H1 (cell line): ENCODE measurements around the gene SEZ6L. TPM values are rescaled to one million over a fixed set of nuclear protein-coding genes. Genes with fewer than 3 reads are reported as not detected.

Source experiments
- CTCF ChIA-PET: fragments of 300-600 bp; sonication (Branson Sonifier 250); formaldehyde crosslinking; loops from one replicate; lab custom pipeline; 2021; ENCODE audit not compliant: partially characterized antibody; lab: Charles Lee
- POLR2A ChIA-PET: fragments of 300-600 bp; sonication (Branson Sonifier 250); formaldehyde crosslinking; loops from one replicate; lab custom pipeline; 2021; ENCODE audit warnings: inconsistent platforms; ENCODE audit not compliant: partially characterized antibody; lab: Charles Lee
- DNase-seq, 2 experiments: peaks; one replicate each; pipeline versions ENCODE4 v3.0.0 to v3.0.0-alpha.2; 2010 to 2022; ENCODE audit warnings: low spot score in 2 of 2, low read depth in 1 of 2, mixed read lengths in 1 of 2
- FAIRE-seq: peaks from 2 replicates; lab custom pipeline; 2011; peaks lifted over from hg19 to GRCh38; lab: Jason Lieb, UNC
- H2AFZ ChIP-seq: 2 replicates; pipeline ENCODE4 v1.8.1; 2012; ENCODE audit warnings: low read length, inconsistent platforms
- H2AK5ac ChIP-seq: 2 replicates; pipeline ENCODE4 v1.6.1; 2013; ENCODE audit warnings: low read depth, low read length
- H2BK120ac ChIP-seq: replicated peaks from 2 replicates; pipeline ENCODE3; 2013; ENCODE audit warnings: low read depth, low read length, inconsistent platforms
- H2BK12ac ChIP-seq: 2 replicates; pipeline ENCODE4 v1.6.1; 2013; ENCODE audit warnings: low read depth, low read length
- H2BK15ac ChIP-seq: 2 replicates; pipeline ENCODE4 v1.6.1; 2013; ENCODE audit warnings: low read length
- H2BK20ac ChIP-seq: 2 replicates; pipeline ENCODE4 v1.6.1; 2013; ENCODE audit warnings: low read length
- H2BK5ac ChIP-seq: 2 replicates; pipeline ENCODE4 v1.6.1; 2013; ENCODE audit warnings: low read depth, low read length
- H3K14ac ChIP-seq: 2 replicates; pipeline ENCODE4 v1.6.1; 2013; ENCODE audit warnings: inconsistent platforms; ENCODE audit not compliant: insufficient read length
- H3K18ac ChIP-seq: 2 replicates; pipeline ENCODE4 v1.6.1; 2013; ENCODE audit warnings: low read length; ENCODE audit errors: extremely low read depth
- H3K23ac ChIP-seq: 2 replicates; pipeline ENCODE4 v1.6.1; 2013; ENCODE audit warnings: inconsistent platforms; ENCODE audit not compliant: insufficient read length
- H3K23me2 ChIP-seq: 2 replicates; pipeline ENCODE4 v1.6.1; 2013; ENCODE audit warnings: low read depth, low read length
- H3K27ac ChIP-seq: 2 replicates; pipeline ENCODE4 v1.6.1; 2011; ENCODE audit warnings: low read depth, low read length, inconsistent platforms
- H3K27me3 ChIP-seq, 4 experiments: replicated peaks in 1 of 4; 1 replicate in 1 of 4; 2 replicates in 3 of 4; pipeline versions ENCODE4 v1.6.1 to v1.8.1; 2011 to 2013; ENCODE audit warnings: low read length in 3 of 4, mild to moderate bottlenecking in 3 of 4, inconsistent platforms in 2 of 4, mixed read lengths in 2 of 4, moderate library complexity in 1 of 4; ENCODE audit not compliant: control insufficient read depth in 3 of 4, insufficient read depth in 3 of 4; ENCODE audit errors: extremely low read depth in 1 of 4
- H3K36me3 ChIP-seq, 4 experiments: 2 replicates each; pipeline versions ENCODE4 v1.6.1 to v1.8.1; 2011 to 2013; ENCODE audit warnings: mild to moderate bottlenecking in 4 of 4, low read length in 3 of 4, moderate library complexity in 2 of 4, control low read depth in 1 of 4, inconsistent platforms in 1 of 4; ENCODE audit not compliant: insufficient read depth in 4 of 4, control insufficient read depth in 2 of 4
- H3K4ac ChIP-seq: replicated peaks from 2 replicates; pipeline ENCODE3; 2013; ENCODE audit warnings: low read length, low read depth, mixed read lengths, inconsistent platforms; ENCODE audit not compliant: insufficient read length
- H3K4me1 ChIP-seq, 4 experiments: replicated peaks in 1 of 4; 1 replicate in 1 of 4; 2 replicates in 3 of 4; pipeline versions ENCODE4 v1.6.1 to v1.8.1; 2011 to 2013; ENCODE audit warnings: low read length in 3 of 4, inconsistent platforms in 2 of 4, mixed read lengths in 1 of 4; ENCODE audit not compliant: insufficient read depth in 4 of 4, control insufficient read depth in 3 of 4
- H3K4me2 ChIP-seq, 2 experiments: 2 replicates each; pipeline versions ENCODE4 v1.6.1 to v1.8.1; 2011 to 2013; ENCODE audit warnings: low read depth in 2 of 2, low read length in 2 of 2, control low read depth in 1 of 2, inconsistent platforms in 1 of 2, mild to moderate bottlenecking in 1 of 2; ENCODE audit not compliant: insufficient read depth in 1 of 2
- H3K4me3 ChIP-seq, 4 experiments: fragments of 200-600, 300-600 bp in 1 of 4; sonication (generic), shearing (Covaris generic), sonication (Bioruptor Twin) in 1 of 4; 2 replicates each; pipeline versions ENCODE4 v1.5.1 to v1.8.1; 2011 to 2016; ENCODE audit warnings: low read length in 4 of 4, low read depth in 3 of 4, control low read depth in 2 of 4, inconsistent platforms in 2 of 4, mild to moderate bottlenecking in 2 of 4, mixed read lengths in 1 of 4, moderate library complexity in 1 of 4; ENCODE audit not compliant: insufficient read depth in 2 of 4; ENCODE audit errors: extremely low read depth in 1 of 4
- H3K56ac ChIP-seq: replicated peaks from 2 replicates; pipeline ENCODE3; 2013; ENCODE audit warnings: low read depth, mild to moderate bottlenecking, mixed read lengths, low read length, inconsistent platforms; ENCODE audit not compliant: insufficient read length
- H3K79me1 ChIP-seq: 2 replicates; pipeline ENCODE4 v1.6.1; 2013; ENCODE audit warnings: low read depth, low read length, control low read depth
- H3K79me2 ChIP-seq, 2 experiments: 2 replicates each; pipeline versions ENCODE4 v1.6.1 to v1.8.1; 2012 to 2013; ENCODE audit warnings: low read length in 2 of 2, mild to moderate bottlenecking in 2 of 2, inconsistent platforms in 1 of 2; ENCODE audit not compliant: insufficient read depth in 2 of 2, control insufficient read depth in 1 of 2
- H3K9ac ChIP-seq, 4 experiments: replicated peaks in 1 of 4; 1 replicate in 1 of 4; 2 replicates in 3 of 4; pipeline versions ENCODE4 v1.6.1 to v1.8.1; 2011 to 2013; ENCODE audit warnings: low read depth in 3 of 4, low read length in 3 of 4, control low read depth in 2 of 4, mild to moderate bottlenecking in 2 of 4, moderate library complexity in 2 of 4, inconsistent platforms in 1 of 4; ENCODE audit errors: extremely low read depth in 1 of 4
- H3K9me3 ChIP-seq, 2 experiments: 2 replicates each; pipeline versions ENCODE4 v1.6.1 to v1.8.1; 2012 to 2013; ENCODE audit warnings: mild to moderate bottlenecking in 2 of 2, moderate library complexity in 2 of 2, control low read depth in 1 of 2, inconsistent platforms in 1 of 2, low read depth in 1 of 2, low read length in 1 of 2, mixed read lengths in 1 of 2; ENCODE audit not compliant: insufficient read depth in 2 of 2
- H4K20me1 ChIP-seq, 2 experiments: replicated peaks in 1 of 2; 2 replicates each; pipeline versions ENCODE3 to v1.8.1; 2011 to 2013; ENCODE audit warnings: inconsistent platforms in 2 of 2, low read length in 2 of 2, mild to moderate bottlenecking in 1 of 2; ENCODE audit not compliant: insufficient read depth in 2 of 2, control insufficient read depth in 1 of 2
- H4K5ac ChIP-seq: 2 replicates; pipeline ENCODE4 v1.6.1; 2013; ENCODE audit warnings: low read length, low read depth, mixed read lengths, inconsistent platforms; ENCODE audit not compliant: insufficient read length
- H4K8ac ChIP-seq: 2 replicates; pipeline ENCODE4 v1.8.0; 2013; ENCODE audit warnings: mild to moderate bottlenecking, moderate library complexity, low read length, inconsistent platforms; ENCODE audit not compliant: insufficient read depth; ENCODE audit errors: extremely low read depth
- H4K91ac ChIP-seq: replicated peaks from 2 replicates; pipeline ENCODE3; 2013; ENCODE audit warnings: low read length, mixed read lengths, inconsistent platforms; ENCODE audit not compliant: insufficient read length
- GTF2F1 ChIP-seq: IDR thresholded peaks from 2 replicates; pipeline ENCODE4 v1.6.1; 2012; ENCODE audit warnings: low read depth, low read length, improper control_type of control experiment, borderline replicate concordance
- HDAC6 ChIP-seq: IDR thresholded peaks from one replicate; pipeline ENCODE4 v1.7.1; 2012; ENCODE audit warnings: low read depth, mild to moderate bottlenecking, inconsistent platforms, low read length, moderate library complexity
- SP2 ChIP-seq: IDR thresholded peaks from 2 replicates; pipeline ENCODE4 v1.6.1; 2012; ENCODE audit warnings: mild to moderate bottlenecking, low read length, inconsistent platforms
- SUZ12 ChIP-seq: fragments of 200-600 bp; sonication (generic); IDR thresholded peaks from 2 replicates; pipeline ENCODE4 v1.6.1; 2012; ENCODE audit warnings: mild to moderate bottlenecking, inconsistent platforms, low read length, moderate library complexity, mixed read lengths
- WGBS, 2 experiments: shearing (Covaris generic) in 1 of 2; methylation state at CpG; one replicate each; pipeline versions ENCODE4 v1.1.6 to v1.1.7; 2013 to 2015; ENCODE audit warnings: low lambda C conversion rate in 2 of 2, mixed read lengths in 2 of 2, inconsistent platforms in 1 of 2, low coverage in 1 of 2, missing lambda C conversion rate in 1 of 2; ENCODE audit not compliant: insufficient replicate concordance in 2 of 2, insufficient coverage in 1 of 2, insufficient read length in 1 of 2; ENCODE audit errors: extremely low coverage in 1 of 2, missing lambda C conversion rate in 1 of 2; 5-methylcytosine and 5-hydroxymethylcytosine counted together
- polyA plus RNA-seq, 7 experiments: library from polyadenylated mRNA; depleted of rRNA in 3 of 7; stranded (reverse) in 5 of 7; unstranded in 2 of 7; fragments of >200 nt in 5 of 7; fragments of 200-250 nt in 2 of 7; gene quantifications; 1 replicate in 5 of 7; 2 replicates in 1 of 7; 4 replicates in 1 of 7; pipeline versions ENCODE4 v1.2.1 to v1.2.3, GENCODE V29; 2011 to 2013; ENCODE audit warnings: missing spikeins in 2 of 7, mixed read lengths in 2 of 7
- total RNA-seq: library from RNA; stranded (reverse); fragmentation: NEBNext Ultra II Directional; extraction: Animal tissue kit (Norgen Biotek cat#: 25700); gene quantifications from 2 replicates; pipeline ENCODE4 v1.2.1, GENCODE V29; 2021
- TF ChIP-seq, protein P1 (sequence below): IDR thresholded peaks from 2 replicates; pipeline ENCODE4 v1.6.1; 2011; ENCODE audit warnings: low read depth, mild to moderate bottlenecking, low read length; ENCODE audit not compliant: insufficient read depth
- TF ChIP-seq, protein P2 (sequence below): IDR thresholded peaks from 2 replicates; pipeline ENCODE4 v1.6.1; 2012; ENCODE audit warnings: inconsistent platforms

The SEZ6L gene
- total and polyA plus RNA-seq, 2 of the 8 experiments (the other 6 are each of a cell fraction or from before 2014, with no cell fraction given) = 0.06 to 0.33 TPM

DNA sequence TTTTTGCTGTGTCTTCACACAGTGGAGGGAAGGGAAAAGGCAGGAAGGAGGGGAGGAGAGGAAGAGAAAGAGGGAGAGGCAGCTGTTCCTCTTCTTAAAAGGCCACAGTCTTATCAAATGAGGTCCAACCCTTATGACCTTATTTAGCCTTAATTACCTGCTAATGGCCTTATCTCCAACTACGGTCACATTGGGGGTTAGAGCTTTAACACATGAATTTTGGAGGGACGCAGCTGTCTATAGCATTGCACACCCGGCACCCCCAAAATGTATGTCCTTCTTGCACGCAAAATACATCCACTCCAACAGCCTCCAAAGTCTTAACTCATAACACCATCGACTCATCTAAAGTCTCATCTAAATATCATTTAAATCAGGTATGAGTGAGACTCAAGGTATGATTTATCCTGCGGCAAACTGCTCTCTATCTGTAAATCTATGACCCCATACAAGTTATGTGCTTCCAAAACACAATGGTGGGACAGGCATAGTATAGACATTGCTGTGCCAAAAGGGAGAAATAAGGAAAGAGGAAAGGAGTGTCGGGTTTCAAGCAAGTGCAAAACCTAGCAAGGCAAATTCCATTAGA, 214.8 kb downstream of the SEZ6L start:
- no peaks in the 10 kb centered on the region for H3K9me3 ChIP-seq
- no peak overlapping the region for H2BK5ac ChIP-seq
- H3K36me3 ChIP-seq = no peaks in the 10 kb centered on the region
- no peak overlapping the region for H2BK120ac ChIP-seq
- TF ChIP-seq GTF2F1 (no peak), SP2 (no peak), SUZ12 (no peak), HDAC6 (no peak)
- TF ChIP-seq, protein P1, sequence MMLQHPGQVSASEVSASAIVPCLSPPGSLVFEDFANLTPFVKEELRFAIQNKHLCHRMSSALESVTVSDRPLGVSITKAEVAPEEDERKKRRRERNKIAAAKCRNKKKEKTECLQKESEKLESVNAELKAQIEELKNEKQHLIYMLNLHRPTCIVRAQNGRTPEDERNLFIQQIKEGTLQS = no peak
- TF ChIP-seq, protein P2, sequence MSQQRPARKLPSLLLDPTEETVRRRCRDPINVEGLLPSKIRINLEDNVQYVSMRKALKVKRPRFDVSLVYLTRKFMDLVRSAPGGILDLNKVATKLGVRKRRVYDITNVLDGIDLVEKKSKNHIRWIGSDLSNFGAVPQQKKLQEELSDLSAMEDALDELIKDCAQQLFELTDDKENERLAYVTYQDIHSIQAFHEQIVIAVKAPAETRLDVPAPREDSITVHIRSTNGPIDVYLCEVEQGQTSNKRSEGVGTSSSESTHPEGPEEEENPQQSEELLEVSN = no peak
- no peaks in the 10 kb centered on the region for H4K20me1 ChIP-seq
- WGBS, 2 experiments = 83% methylated on average over 7 of the region's 7 CpGs; no CpG with 5 or more reads in 1 of the 2 experiments
- H3K9ac ChIP-seq = no peak overlapping the region
- no peak overlapping the region for H3K18ac ChIP-seq
- H4K91ac ChIP-seq = no peak overlapping the region
- ChIA-PET POLR2A (no interaction called here), CTCF (interaction anchor here (0.6 to 6.7 kb wide), 13 partner anchors 10 to 1811 kb away, joined by 3 to 55 read pairs (median 4); no protein-coding TSS in a partner anchor)
- no peak overlapping the region for H3K56ac ChIP-seq
- H3K4me3 ChIP-seq = no peak overlapping the region
- H3K14ac ChIP-seq = no peak overlapping the region
- H2BK12ac ChIP-seq = no peak overlapping the region
- H4K5ac ChIP-seq = no peak overlapping the region
- no peaks in the 10 kb centered on the region for H3K27me3 ChIP-seq
- H3K79me2 ChIP-seq = no peaks in the 10 kb centered on the region
- H3K23me2 ChIP-seq = no peaks in the 10 kb centered on the region
- no peak overlapping the region for H3K4ac ChIP-seq
- no peak overlapping the region for H2BK20ac ChIP-seq
- H2AFZ ChIP-seq = peak overlapping the region; percentile 37; the same call in 1 of the 2 replicates
- FAIRE-seq = no peak
- no peak overlapping the region for H3K4me2 ChIP-seq
- no peak for DNase-seq
- H3K23ac ChIP-seq = no peak overlapping the region
- no peak overlapping the region for H4K8ac ChIP-seq
- no peaks in the 10 kb centered on the region for H3K79me1 ChIP-seq
- H2AK5ac ChIP-seq = no peak overlapping the region
- no peak overlapping the region for H2BK15ac ChIP-seq
- H3K4me1 ChIP-seq = peaks cover 0 to 5% (median 0%) of the 10 kb centered on the region in 4 experiments; a peak in 2 of 7 replicates
- H3K27ac ChIP-seq = no peak overlapping the region
